GM21515 (cell line): ENCODE data around the gene CCK.

ENCODE experiments used
- ATAC-seq: cut with Tn5 transposase; IDR thresholded peaks from one replicate; pipeline ENCODE4 v1.9.1; 2021; ENCODE audit not compliant: unreplicated experiment

The CCK gene

GRCh38 chr3:42226470-42227425 is 39.2 kb downstream of the CCK start:
- ATAC-seq, result no peak

DNA sequence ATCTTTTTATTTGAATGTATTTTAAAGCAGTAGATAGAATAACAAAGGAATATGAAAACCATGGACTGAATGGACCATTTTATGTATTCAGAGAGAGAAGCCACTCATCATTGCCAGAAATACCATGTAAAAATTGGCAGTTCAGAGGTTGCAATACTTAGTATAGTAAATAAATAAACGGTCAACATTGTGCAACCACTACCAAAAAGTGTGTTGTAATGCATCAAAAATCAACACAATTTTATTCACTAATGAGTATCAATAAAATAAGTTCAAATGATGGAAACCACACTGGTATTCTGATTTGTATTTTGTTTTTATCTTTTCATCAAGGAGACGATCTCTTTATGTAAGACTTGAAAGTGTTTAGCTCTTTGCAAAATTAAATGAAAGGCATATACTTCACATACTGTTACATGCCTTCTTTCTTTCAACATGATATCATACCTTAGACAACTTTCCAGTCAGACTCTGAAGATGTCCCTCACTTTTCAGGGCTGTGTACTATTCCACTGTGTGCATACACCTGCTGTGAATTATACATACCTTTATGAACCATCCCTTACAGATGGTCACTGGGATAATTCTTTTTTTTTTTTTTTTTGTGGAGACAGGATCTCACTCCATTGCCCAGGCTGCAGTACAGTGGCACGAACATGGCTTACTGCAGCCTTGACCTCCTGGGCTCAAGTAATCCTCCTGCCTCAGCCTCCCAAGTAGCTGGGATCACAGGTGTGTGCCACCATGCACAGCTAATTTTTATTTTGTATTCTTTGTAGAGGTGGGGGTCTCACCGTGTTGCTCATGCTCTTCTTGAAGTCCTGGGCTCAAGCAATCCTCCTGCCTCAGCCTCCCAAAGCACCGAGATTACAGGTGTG is 40.3 kb downstream of the CCK start:
- ATAC-seq, result no peak

DNA sequence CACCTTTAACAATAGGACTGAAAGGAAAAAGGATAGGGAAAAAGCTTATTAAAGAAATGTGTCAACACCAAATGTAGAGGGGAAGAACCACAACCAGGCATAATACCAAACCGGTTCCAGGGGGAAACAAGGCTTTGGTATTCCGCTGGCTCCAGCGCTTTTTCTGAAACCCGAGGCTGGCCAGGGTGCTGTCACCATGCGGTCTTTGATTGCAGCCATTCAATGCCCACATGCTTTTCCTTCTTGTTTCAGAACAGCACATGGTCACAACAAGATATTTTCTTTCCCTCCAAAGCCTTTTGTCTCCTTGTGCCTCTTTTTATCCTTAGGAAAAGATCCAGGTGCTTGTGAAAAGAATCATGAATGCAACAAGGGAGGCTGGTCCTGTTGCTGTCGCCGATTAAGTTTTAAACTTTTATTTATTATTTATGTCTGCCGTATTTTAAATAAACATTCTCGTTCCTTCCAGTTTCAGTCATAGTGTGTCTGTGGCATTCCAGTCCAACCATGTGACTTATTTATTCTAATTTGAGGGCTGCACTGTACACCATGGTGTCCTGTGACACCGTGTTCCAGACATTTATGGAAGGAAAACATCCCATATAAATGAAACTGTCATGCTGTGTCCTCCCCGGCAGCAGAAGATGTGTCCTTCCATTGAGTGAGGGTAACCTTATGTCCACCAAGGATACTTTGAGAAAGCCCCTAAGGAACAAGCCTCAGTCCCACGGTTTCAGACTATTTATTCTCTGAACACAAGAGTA is 41.1 kb downstream of the CCK start:
- ATAC-seq, result no peak

- no peak for ATAC-seq
Observed at GRCh38 chr3:42224178-42224577, 41.8 kb downstream of the CCK start.

GRCh38 chr3:42222942-42223693 is 42.9 kb downstream of the CCK start:
- no peak for ATAC-seq

DNA sequence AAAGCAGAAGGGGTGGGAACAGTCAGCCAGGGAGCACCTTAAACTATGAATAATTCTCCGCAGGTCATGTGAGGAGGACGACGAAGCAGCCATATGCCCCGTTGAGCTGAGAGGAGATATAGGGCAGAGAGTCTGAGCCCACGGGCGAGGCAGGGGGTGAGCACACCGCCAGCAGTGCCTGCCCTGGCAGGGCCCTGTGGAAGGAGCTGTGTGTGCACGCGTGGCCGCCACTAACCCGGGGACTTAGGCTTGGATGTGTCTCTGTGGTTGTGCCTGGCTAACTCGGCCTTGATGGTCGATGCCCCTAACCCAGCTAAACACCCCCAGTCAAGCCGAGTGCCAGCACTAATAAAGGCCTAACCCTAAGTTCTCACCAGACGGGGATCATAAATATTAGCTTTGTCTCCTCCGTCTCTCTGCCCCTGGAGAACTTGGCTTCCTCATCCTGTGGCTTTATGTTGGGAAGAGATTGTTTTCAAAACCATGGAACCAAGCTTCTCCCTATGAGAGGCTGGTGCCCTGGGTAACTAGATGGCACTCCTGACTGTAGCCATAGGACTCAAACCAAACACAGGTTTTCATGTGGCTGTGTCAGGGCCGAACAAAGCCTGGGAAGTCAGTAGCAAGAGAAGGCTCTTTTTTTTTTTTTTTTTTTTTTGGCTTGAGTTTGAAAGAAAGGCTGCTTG is 45.4 kb downstream of the CCK start:
- no peak for ATAC-seq

- no peak for ATAC-seq
Observed at GRCh38 chr3:42216931-42217333, 49.1 kb downstream of the CCK start.

DNA sequence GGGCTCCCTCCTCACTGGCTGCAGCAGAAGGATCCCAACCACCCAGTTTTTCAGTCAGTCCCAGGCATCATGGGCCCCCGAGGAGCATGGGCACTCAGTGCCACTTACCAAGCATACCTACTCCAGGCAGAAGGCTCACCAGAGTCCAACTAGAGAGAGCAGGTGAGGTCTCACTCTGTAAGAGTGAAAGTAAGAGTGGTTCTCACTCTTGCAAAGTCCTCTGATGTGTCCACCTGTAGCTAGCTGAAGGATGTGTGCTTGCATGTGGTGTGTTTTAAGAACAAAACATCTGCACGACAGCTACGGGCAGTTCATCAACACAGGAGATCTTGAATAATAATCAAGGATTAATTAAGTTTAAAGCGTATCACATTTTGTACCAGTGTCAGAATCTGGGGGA is 49.7 kb downstream of the CCK start:
- peak; percentile 47 for ATAC-seq

DNA sequence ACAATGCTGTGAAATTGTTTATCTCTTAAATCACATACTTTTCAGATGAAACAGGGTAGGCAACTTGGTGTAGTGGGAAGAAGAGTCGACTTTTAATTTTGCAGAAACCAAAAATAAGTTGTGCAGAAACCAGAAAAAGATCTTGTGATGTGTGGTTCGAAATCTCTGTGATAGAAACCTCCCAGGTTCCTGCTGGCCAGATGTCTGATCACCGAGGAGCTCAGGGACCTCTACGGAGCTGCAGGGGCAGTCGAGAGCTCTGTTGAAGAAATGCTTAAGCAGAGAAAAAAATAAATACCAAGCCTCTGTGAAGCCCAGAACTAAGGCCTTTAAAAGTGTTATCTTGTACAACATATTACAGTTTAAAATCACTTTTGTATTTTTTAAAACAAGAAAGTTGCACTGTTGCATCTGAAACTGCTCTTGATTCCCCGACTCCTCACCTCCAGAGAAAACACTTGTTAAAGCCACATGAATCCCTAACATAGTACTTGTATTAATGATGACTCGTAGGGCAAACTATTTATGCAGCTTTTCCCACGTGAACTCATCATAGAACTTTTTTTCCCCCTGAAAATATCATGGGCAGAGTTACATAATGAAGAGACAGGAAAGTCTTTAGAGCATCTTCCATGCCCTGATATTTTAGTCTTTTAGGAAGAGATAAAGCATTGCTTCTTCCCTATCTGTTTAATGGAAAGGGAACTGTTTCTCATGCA is 51.3 kb downstream of the CCK start:
- no peak for ATAC-seq

DNA sequence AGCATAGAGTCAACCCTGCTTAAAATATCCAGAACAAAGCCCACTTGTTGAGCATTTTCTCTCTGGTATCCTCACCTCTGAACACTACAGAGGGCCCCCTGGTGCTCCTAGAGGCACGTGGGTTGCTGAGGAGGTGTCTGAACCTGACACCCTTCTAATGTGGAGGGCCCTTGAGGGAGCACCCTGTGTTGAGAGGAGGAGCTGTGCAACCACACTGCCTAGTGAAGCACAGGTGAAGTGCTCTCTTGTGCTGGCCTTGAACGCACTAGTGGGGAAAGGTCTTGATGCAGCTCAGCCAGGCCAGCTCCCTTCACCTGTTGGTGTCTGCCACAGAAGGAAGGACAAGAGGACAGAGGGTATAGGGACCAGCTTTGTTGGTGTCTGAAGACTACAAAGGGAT is 51.9 kb downstream of the CCK start:
- ATAC-seq, result no peak

DNA sequence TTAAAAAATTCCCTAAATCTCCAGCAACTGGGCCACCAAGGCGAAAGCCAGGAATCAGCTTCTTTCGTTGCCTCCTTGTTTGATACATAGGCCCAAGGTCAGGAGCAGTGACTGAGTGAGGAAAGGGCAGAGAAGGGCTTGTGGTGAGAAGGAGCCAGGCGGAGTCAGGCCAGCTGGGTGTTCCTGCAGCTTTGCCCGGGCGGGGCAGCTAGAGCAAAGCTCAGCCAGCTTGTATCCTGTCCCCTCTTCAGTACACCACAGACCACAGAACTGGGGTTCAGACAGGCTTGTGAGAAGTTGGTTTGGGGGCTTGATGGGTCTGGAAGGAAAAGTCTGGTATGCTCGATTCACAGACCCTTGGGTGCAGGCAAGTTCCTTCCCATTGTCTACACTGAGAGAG is 52.6 kb downstream of the CCK start:
- ATAC-seq, result no peak

DNA sequence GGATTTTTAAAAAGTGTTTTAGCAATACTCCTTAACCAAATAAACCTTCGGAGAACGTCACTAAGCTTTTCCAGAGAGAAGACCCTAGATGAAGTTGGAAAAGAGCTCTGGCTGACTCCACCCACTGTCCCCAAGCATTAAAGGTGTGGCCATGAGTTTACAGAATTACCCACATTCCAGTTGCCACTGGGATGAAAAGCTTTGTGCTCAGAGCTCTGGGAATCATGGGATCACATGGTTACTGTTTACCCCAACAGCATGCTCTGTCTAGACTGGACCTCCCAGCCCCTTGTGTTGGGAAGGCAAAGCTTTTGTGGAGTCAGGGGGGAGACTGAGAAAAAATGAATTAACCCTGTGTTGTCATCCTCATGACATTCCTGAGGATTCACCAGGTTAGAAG is 55.3 kb downstream of the CCK start:
- no peak for ATAC-seq

GRCh38 chr3:42209917-42210316 is 56.1 kb downstream of the CCK start:
- no peak for ATAC-seq
